Breast epithelium (tissue), 4 donors: ENCODE data around the gene SFN. TPM values are rescaled to one million over a fixed set of nuclear protein-coding genes. Genes with fewer than 3 reads are reported as not detected.
A peak's percentile ranks its signal among the peaks of the same experiment; 100 is the strongest.
"Not testable (repeated sequence)": the region's sequence is repeated elsewhere in the genome, so short reads cannot be mapped to it uniquely, and the experiment has no call there.

Source experiments
- DNase-seq, 2 donors: peaks; one replicate each; pipeline ENCODE4 v3.0.0-alpha.2; 2019; ENCODE audit warnings: low spot score in 2 of 2
- H3K27ac ChIP-seq, 2 donors: fragments of 200-600 bp; sonication (generic) in 1 of 2; one replicate each; pipeline ENCODE4 v1.5.1; 2016 to 2019; ENCODE audit warnings: mild to moderate bottlenecking in 1 of 2
- H3K27me3 ChIP-seq, 2 donors: fragments of 200-600 bp; sonication (generic) in 1 of 2; one replicate each; pipeline versions ENCODE4 v1.5.1 to v1.6.0; 2017 to 2019; ENCODE audit warnings: control low read depth in 1 of 2, mild to moderate bottlenecking in 1 of 2
- H3K36me3 ChIP-seq: fragments of 200-600 bp; one replicate; pipeline ENCODE4 v1.5.1; 2019
- H3K4me1 ChIP-seq, 2 donors: fragments of 200-600 bp; sonication (generic); one replicate each; pipeline ENCODE4 v1.5.1; 2016 to 2019; ENCODE audit warnings: control low read depth in 1 of 2
- H3K4me3 ChIP-seq, 3 donors: fragments of 200-600 bp; sonication (generic); 1 replicate in 2 of 3; 2 replicates in 1 of 3; pipeline ENCODE4 v1.5.1; 2016 to 2019; ENCODE audit warnings: mild to moderate bottlenecking in 3 of 3, moderate library complexity in 2 of 3
- H3K9me3 ChIP-seq, 2 donors: fragments of 200-600 bp; sonication (generic) in 1 of 2; one replicate each; pipeline ENCODE4 v1.5.1; 2016 to 2019; ENCODE audit warnings: control low read depth in 1 of 2
- POLR2A ChIP-seq: fragments of 450-650 bp; IDR thresholded peaks from one replicate; pipeline ENCODE4 v1.6.1; 2016; ENCODE audit warnings: antibody characterized with exemption, mild to moderate bottlenecking, moderate library complexity
- POLR2AphosphoS5 ChIP-seq, 3 donors: sonication (generic); formaldehyde crosslinking; IDR thresholded peaks; one replicate each; pipeline ENCODE4 v1.6.1; 2017; ENCODE audit warnings: antibody characterized with exemption in 3 of 3
- intact Hi-C: fragments of 100-400 bp; cut with DNase I; formaldehyde crosslinking; loops from one replicate; pipeline ENCODE4 v1.15.1; 2023; ENCODE audit warnings: low total_unique reads
- total RNA-seq, 3 donors: library from RNA; depleted of rRNA; stranded (reverse); fragments of >200 nt; gene quantifications; one replicate each; pipeline ENCODE4 v1.1.0, GENCODE V29; 2016
- TF ChIP-seq, protein P1 (sequence below), 3 donors: fragments of 450-650 bp; IDR thresholded peaks; one replicate each; pipeline ENCODE4 v1.5.1; 2016 to 2017; ENCODE audit warnings: antibody characterized with exemption in 3 of 3, mild to moderate bottlenecking in 3 of 3, moderate library complexity in 3 of 3

SFN gene
- total RNA-seq, 3 donors from 2014 or later: 12.1 to 18.4 TPM; not detected in 1

DNA sequence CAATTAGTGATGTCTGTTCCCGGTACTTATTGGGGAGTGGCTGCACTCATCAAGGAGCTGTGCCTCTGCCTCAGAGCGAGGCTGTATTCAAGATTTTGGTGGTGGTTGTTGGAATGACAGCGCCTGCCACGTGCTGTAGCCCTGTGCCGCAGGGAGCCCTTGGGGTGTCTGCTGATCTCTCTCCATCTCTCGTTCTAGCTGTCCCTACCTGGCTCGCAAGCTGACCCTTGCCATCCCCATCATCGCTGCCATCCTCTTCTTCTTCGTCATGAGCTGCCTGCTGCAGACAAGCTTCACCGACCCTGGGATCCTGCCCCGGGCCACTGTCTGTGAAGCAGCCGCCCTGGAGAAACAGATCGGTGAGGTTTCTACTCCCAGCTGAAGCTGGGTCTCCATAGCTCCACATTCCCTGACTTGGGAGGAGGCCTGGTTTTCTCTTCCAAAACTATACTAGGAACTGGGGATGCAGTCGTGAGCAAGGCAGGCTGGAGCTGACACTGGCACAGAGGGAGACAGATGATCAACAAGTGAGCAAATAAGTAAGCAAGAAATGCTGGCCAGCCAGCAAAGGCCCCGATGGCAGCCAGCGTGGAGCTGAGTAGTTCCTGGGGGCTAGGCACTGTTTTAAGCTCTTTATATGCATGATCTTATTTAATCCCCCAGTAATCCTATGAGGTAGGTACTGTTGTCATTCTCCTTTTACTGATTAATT is 30.5 kb upstream of the SFN start:
- no peaks in the 10 kb centered on the region for H3K27me3 ChIP-seq
- peak overlapping the region; percentile 40 to 64 for H3K27ac ChIP-seq
- intact Hi-C loops: no loop called here
- DNase-seq: no peak
- no peaks in the 10 kb centered on the region for H3K9me3 ChIP-seq
- TF ChIP-seq, protein P1, sequence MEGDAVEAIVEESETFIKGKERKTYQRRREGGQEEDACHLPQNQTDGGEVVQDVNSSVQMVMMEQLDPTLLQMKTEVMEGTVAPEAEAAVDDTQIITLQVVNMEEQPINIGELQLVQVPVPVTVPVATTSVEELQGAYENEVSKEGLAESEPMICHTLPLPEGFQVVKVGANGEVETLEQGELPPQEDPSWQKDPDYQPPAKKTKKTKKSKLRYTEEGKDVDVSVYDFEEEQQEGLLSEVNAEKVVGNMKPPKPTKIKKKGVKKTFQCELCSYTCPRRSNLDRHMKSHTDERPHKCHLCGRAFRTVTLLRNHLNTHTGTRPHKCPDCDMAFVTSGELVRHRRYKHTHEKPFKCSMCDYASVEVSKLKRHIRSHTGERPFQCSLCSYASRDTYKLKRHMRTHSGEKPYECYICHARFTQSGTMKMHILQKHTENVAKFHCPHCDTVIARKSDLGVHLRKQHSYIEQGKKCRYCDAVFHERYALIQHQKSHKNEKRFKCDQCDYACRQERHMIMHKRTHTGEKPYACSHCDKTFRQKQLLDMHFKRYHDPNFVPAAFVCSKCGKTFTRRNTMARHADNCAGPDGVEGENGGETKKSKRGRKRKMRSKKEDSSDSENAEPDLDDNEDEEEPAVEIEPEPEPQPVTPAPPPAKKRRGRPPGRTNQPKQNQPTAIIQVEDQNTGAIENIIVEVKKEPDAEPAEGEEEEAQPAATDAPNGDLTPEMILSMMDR (IDR thresholded peaks at IDR 0.05): no peak
- TF ChIP-seq POLR2A (no peak), POLR2AphosphoS5 (IDR thresholded peaks at IDR 0.05) (no peak)
- peaks cover 7% of the 10 kb centered on the region for H3K36me3 ChIP-seq
- peaks cover 4 to 8% of the 10 kb centered on the region in 2 donors for H3K4me1 ChIP-seq
- no peak overlapping the region for H3K4me3 ChIP-seq

DNA sequence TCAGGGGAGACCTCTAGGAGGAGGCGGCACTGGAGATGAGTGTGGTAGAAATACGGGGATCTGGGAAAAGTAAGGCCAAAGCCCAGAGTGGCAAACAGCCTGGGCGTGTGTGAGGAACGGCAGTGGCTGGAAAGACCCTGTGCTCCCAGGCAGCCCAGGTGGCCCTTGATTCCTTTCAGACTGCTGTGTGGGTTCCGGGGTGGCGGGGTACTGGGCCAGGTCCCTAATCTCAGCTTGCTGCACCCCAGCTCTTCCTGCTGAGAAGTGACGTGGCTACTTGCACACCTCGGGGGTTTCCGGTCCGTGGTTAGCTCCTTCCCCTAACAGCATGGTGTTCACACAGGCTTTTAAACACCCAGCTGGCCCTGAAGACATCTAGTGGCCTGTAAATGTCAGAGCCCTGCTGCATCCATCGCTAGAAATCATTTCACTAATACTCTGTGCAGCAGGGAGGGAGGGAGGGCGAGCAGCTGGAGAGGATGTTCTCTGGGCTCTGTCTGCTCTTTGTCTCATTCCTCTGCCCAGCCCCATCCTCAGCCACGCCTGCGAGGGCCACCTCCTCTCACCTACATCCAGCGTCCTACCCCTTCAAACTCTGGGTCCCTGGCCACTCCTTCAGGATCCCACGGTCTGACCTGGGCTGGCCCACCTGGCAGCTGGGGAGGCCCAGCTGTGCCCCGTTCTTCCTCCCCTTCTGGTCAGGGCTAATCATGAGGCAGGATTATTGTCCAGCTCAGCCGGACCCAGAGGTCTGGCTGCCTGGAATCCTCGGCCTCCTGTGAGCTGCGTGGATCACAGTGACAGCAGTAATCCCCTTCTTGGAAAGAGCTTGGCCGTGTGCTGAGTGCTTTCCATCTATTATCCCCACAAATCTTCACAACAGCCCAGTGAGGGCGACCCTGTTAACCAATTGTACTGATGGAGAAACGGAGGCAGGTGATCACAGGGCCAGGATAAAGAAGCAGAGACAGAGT is 29.2 kb upstream of the SFN start:
- DNase-seq: no peak
- Histone ChIP-seq H3K27me3 (no peaks in the 10 kb centered on the region), H3K36me3 (peaks cover 12% of the 10 kb centered on the region)

DNA sequence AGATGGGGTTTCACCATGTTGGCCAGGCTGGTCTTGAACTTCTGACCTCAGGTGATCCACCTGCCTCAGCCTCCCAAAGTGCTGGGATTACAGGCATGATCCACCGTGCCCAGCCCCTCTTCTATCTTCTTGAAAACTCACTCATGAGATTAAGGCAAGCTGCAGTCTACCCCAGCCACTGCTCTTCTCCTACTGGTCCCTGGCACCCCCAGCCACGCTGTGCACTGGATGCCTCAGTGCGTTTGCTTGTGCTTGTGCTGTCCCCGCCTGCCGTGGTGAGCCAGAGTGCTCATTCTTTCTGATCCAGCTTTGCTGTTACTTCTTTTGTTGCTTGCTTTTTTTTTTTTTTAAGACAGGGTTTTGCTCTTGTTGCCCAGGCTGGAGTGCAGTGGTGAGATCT is 25.3 kb upstream of the SFN start:
- H3K36me3 ChIP-seq, H3K4me1 ChIP-seq, H3K9me3 ChIP-seq, H3K27me3 ChIP-seq, H3K4me3 ChIP-seq, DNase-seq, intact Hi-C loops, H3K27ac ChIP-seq: not testable (repeated sequence)

More for the DNA sequence above, 29.2 kb upstream of the SFN start:
- Histone ChIP-seq H3K27ac (peak overlapping the region in 1 of 2 donors; percentile 61), H3K9me3 (no peaks in the 10 kb centered on the region), H3K4me1 (peaks cover 0 to 4% of the 10 kb centered on the region in 2 donors), H3K4me3 (no peak overlapping the region)
- intact Hi-C loops: no loop called here
- TF ChIP-seq, protein P1 (IDR thresholded peaks at IDR 0.05): no peak
- TF ChIP-seq POLR2AphosphoS5 (IDR thresholded peaks at IDR 0.05) (no peak), POLR2A (no peak)

DNA sequence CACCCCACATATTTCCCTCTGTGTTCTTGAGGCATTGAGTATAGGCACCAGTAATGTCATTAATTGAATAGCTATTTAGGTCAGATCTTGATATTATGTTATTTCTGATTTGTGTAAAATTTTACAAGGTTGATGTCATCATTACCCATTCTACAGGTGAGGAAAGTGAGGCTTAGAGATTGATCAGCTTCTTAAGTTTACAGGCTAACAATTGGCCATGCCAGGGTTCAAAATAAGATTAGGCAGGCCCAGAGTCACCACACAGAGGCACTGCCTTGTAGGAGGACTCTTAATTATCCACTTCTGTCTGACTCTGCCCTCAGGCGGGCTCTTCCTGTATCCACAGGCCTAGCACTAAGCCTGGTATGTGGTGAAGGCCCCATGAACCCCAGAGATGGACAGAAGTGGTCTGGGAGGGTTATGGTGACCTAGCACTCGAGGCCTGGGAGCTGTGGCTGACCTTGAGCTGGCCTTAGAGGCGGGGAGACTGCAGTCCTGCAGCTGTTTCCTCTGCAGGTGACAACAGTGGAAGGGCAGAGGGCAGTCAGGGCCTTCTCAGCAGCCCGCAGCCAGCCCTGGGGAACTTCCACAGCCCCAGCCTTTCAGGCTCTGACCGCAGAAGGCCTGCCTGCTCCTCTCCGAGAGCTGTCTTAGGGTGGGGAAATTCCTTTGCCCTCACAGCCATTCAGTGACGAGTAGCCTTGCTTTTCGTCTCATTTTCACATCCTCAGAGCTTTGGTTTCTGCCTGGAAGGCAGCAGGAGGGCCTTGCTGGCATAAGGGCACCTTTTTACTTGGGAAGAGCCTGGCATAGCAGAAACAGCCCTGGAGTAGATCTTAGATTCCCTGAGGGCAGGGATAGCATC is 24.2 kb upstream of the SFN start:
- TF ChIP-seq POLR2A (no peak), POLR2AphosphoS5 (IDR thresholded peaks at IDR 0.05) (no peak)
- TF ChIP-seq, protein P1 (IDR thresholded peaks at IDR 0.05): no peak
- H3K9me3 ChIP-seq: no peaks in the 10 kb centered on the region
- H3K27ac ChIP-seq: peak overlapping the region in 1 of 2 donors; percentile 5
- H3K27me3 ChIP-seq: no peaks in the 10 kb centered on the region
- H3K4me3 ChIP-seq: no peak overlapping the region
- H3K4me1 ChIP-seq: no peaks in the 10 kb centered on the region
- H3K36me3 ChIP-seq: peaks cover 5% of the 10 kb centered on the region
- DNase-seq: no peak
- intact Hi-C loops: no loop called here

DNA sequence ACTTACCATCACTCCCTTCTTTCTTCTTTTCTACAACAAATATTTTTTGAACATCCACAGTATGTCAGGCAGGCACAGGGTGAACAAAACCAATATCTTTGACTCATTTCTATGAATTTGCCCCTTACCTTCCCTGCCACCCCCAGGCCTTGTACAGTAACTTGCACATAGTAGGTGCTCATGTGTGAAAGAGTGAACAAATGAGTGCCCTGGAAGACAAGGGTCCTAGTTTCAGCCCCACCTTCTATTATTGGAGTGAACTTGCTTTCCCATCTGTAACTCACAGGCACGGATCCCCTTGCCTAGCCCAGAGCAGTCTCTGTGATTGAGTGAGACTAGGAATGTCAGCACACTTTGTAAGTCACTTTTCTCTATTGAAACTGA is 23.6 kb upstream of the SFN start:
- DNase-seq: no peak
- Histone ChIP-seq H3K4me1 (no peaks in the 10 kb centered on the region), H3K27ac (no peak overlapping the region), H3K27me3 (no peaks in the 10 kb centered on the region), H3K4me3 (no peak overlapping the region), H3K9me3 (no peaks in the 10 kb centered on the region), H3K36me3 (peaks cover 5% of the 10 kb centered on the region)
- TF ChIP-seq POLR2A: no peak
- TF ChIP-seq, protein P1 (IDR thresholded peaks at IDR 0.05): no peak
- TF ChIP-seq POLR2AphosphoS5 (IDR thresholded peaks at IDR 0.05): no peak
- intact Hi-C loops: no loop called here
